Left lung (tissue), 10 donors: Measurements from ENCODE around the gene IGF2. TPM values are rescaled to one million over a fixed set of nuclear protein-coding genes. Genes with fewer than 3 reads are reported as not detected.

Experiments
- ATAC-seq: fragments of 200-7000 bp; cut with Tn5 transposase; one replicate; pipeline ENCODE4 v1.9.1; 2020; ENCODE audit warnings: moderate library complexity
- DNase-seq, 4 donors: peaks; one replicate each; pipeline ENCODE4 v3.0.0-alpha.2; 2013 to 2020
- H3K27ac ChIP-seq, 2 donors: fragments of 200-600 bp; sonication (generic) in 1 of 2; one replicate each; pipeline versions ENCODE4 v1.5.0 to v1.8.0; 2020 to 2021
- H3K27me3 ChIP-seq, 2 donors: fragments of 200-600 bp; sonication (generic) in 1 of 2; one replicate each; pipeline versions ENCODE4 v1.5.0 to v1.8.0; 2020 to 2021
- H3K36me3 ChIP-seq, 2 donors: fragments of 200-600 bp; sonication (generic) in 1 of 2; one replicate each; pipeline versions ENCODE4 v1.5.0 to v1.8.0; 2020 to 2021
- H3K4me1 ChIP-seq, 2 donors: fragments of 200-600 bp; one replicate each; pipeline ENCODE4 v1.8.0; 2021
- H3K4me3 ChIP-seq, 2 donors: fragments of 200-600 bp; sonication (generic) in 1 of 2; one replicate each; pipeline versions ENCODE4 v1.5.0 to v1.8.0; 2020 to 2021; ENCODE audit warnings: mild to moderate bottlenecking in 1 of 2
- H3K9me3 ChIP-seq, 2 donors: fragments of 200-600 bp; sonication (generic) in 1 of 2; one replicate each; pipeline versions ENCODE4 v1.5.0 to v1.8.0; 2020 to 2021
- CTCF ChIP-seq, 2 donors: fragments of 200-600 bp; sonication (generic) in 1 of 2; IDR thresholded peaks; one replicate each; pipeline versions ENCODE4 v1.5.0 to v1.8.0; 2021; ENCODE audit warnings: antibody characterized with exemption in 2 of 2
- intact Hi-C, 2 donors: fragments of 100-400 bp; cut with DNase I; formaldehyde crosslinking; loops; one replicate each; pipeline versions ENCODE4 v1.11.2 to v1.14.2; 2022
- polyA plus RNA-seq, 6 donors: library from polyadenylated mRNA; unstranded; fragments of 120-200 nt; gene quantifications; one replicate each; pipeline ENCODE4 v1.2.1, GENCODE V29; 2013; ENCODE audit not compliant: insufficient read length in 6 of 6
- total RNA-seq, 2 donors: library from RNA; stranded (reverse); fragmentation: NEBNext Ultra II Directional; extraction: Animal tissue kit (Norgen Biotek cat#: 25700); gene quantifications; one replicate each; pipeline ENCODE4 v1.2.1, GENCODE V29; 2021
- donor health status: DM: no; HTN: yes; CAD: no.
- donor health status: DM: no; HTN: no; CAD: no.

IGF2 gene
- total and polyA plus RNA-seq, 8 donors, result 12.0 to 118 (median 92.1) TPM

- intact Hi-C loops, result no loop called here
- no peak overlapping the region for H3K4me3 ChIP-seq
- H3K4me1 ChIP-seq, result peaks cover 11 to 26% of the 10 kb centered on the region in 2 donors
- TF ChIP-seq CTCF (IDR thresholded peaks at IDR 0.05), result no peak
- no peaks in the 10 kb centered on the region for H3K27me3 ChIP-seq
- no peak for ATAC-seq
- H3K27ac ChIP-seq, result no peak overlapping the region
- no peak for DNase-seq
- H3K9me3 ChIP-seq, result no peaks in the 10 kb centered on the region
- H3K36me3 ChIP-seq, result no peaks in the 10 kb centered on the region
Measured at GRCh38 chr11:2101171-2101675, 38.0 kb downstream of the IGF2 start.

- ATAC-seq (peak; percentile 10), DNase-seq (peak in 2 of 4 donors; percentile 39 to 74)
- Histone ChIP-seq H3K4me3 (no peak overlapping the region), H3K36me3 (no peaks in the 10 kb centered on the region), H3K27me3 (no peaks in the 10 kb centered on the region), H3K4me1 (peaks cover 11 to 26% of the 10 kb centered on the region in 2 donors), H3K27ac (no peak overlapping the region), H3K9me3 (no peaks in the 10 kb centered on the region)
- intact Hi-C loops, result no loop called here
- TF ChIP-seq CTCF (IDR thresholded peaks at IDR 0.05), result no peak
Measured at GRCh38 chr11:2100361-2101170, 38.6 kb downstream of the IGF2 start.

- peaks cover 11 to 26% of the 10 kb centered on the region in 2 donors for H3K4me1 ChIP-seq
- H3K4me3 ChIP-seq, result no peak overlapping the region
- ATAC-seq (peak; percentile 77), DNase-seq (peak in 2 of 4 donors; percentile 72 to 83)
- intact Hi-C loops, result no loop called here
- no peaks in the 10 kb centered on the region for H3K9me3 ChIP-seq
- no peaks in the 10 kb centered on the region for H3K27me3 ChIP-seq
- H3K27ac ChIP-seq, result no peak overlapping the region
- TF ChIP-seq CTCF (IDR thresholded peaks at IDR 0.05), result peak in 1 of 2 donors; percentile 25
- H3K36me3 ChIP-seq, result no peaks in the 10 kb centered on the region
Measured at GRCh38 chr11:2099516-2100349, 39.5 kb downstream of the IGF2 start.

- Histone ChIP-seq H3K4me3 (no peak overlapping the region), H3K36me3 (no peaks in the 10 kb centered on the region), H3K9me3 (no peaks in the 10 kb centered on the region), H3K4me1 (peaks cover 11 to 26% of the 10 kb centered on the region in 2 donors), H3K27me3 (peaks cover 0 to 5% of the 10 kb centered on the region in 2 donors), H3K27ac (no peak overlapping the region)
- DNase-seq (peak in 1 of 4 donors; percentile 67), ATAC-seq (no peak)
- TF ChIP-seq CTCF (IDR thresholded peaks at IDR 0.05), result no peak
- intact Hi-C loops, result no loop called here
Measured at GRCh38 chr11:2098691-2099515, 40.3 kb downstream of the IGF2 start.
